Measurements from ENCODE around the gene NFILZ. TPM values are rescaled to one million over a fixed set of nuclear protein-coding genes. Genes with fewer than 3 reads are reported as not detected.

NFILZ gene
- total and polyA plus RNA-seq, 2 of the 8 experiments (the other 6 are each of a cell fraction or from before 2014, with no cell fraction given), result not detected

DNA sequence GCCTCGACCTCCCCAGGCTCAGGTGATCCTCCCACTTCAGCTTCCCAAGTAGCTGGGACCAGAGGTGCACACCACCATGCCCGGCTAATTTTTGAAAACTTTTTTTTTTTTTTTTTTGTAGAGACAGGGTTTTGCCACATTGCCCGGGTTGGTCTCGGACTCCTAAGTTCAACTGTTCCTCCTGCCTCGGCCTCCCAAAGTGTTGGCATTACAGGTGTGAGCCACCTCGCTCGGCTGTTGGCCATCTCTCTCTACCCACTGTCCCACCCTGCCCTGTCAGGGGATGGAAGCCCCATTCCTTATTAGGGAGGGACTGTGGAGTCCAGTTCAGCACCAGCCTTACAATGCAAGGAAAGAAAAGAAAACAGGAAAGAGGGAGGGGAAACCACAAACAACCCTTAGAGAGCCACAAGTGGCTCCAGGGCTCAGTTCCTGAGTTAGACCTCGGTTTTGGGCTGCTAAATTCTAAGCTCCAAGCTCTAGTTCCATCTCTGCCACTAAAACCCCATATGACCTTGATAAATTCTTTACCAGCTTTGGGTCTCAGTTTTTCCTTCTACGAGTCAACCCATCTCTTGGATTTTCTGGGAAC, 36.5 kb downstream of the NFILZ start:
- 64% methylated on average over 9 of the region's 9 CpGs; no CpG with 5 or more reads in 1 of the 2 experiments for WGBS, 2 experiments (ENCODE audit: extremely low coverage in 1 of 2, insufficient coverage in 1 of 2, insufficient read length in 1 of 2, insufficient replicate concordance in 2 of 2, low coverage in 1 of 2, low lambda C conversion rate in 2 of 2, missing lambda C conversion rate in 1 of 2)
- H2BK15ac ChIP-seq (ENCODE audit: low read length), result no peak overlapping the region

More for the DNA sequence above, 36.5 kb downstream of the NFILZ start:
- Histone ChIP-seq H3K9ac (replicated peaks in 1 of 4; ENCODE audit: extremely low read depth in 1 of 4, low read depth in 3 of 4, low read length in 3 of 4) (no peak overlapping the region), H2BK120ac (replicated peaks; ENCODE audit: low read depth, low read length) (no peak overlapping the region), H2AFZ (ENCODE audit: low read length) (no peak overlapping the region), H3K23me2 (ENCODE audit: low read depth, low read length) (peaks cover 6% of the 10 kb centered on the region; the same call in 1 of the 2 replicates), H3K27ac (ENCODE audit: low read depth, low read length) (no peak overlapping the region), H3K4me1 (replicated peaks in 1 of 4; ENCODE audit: control insufficient read depth in 3 of 4, insufficient read depth in 4 of 4, low read length in 3 of 4) (no peaks in the 10 kb centered on the region; a peak in 1 of 7 replicates), H3K4me2 (ENCODE audit: insufficient read depth in 1 of 2, low read depth in 2 of 2, low read length in 2 of 2) (no peak overlapping the region), H3K36me3 (ENCODE audit: control insufficient read depth in 2 of 4, insufficient read depth in 4 of 4, low read length in 3 of 4) (no peaks in the 10 kb centered on the region), H3K18ac (ENCODE audit: extremely low read depth, low read length) (no peak overlapping the region), H3K4ac (replicated peaks; ENCODE audit: insufficient read length, low read depth, low read length) (no peak overlapping the region), H4K5ac (ENCODE audit: insufficient read length, low read depth, low read length) (no peak overlapping the region), H2BK5ac (ENCODE audit: low read depth, low read length) (no peak overlapping the region), H3K79me2 (ENCODE audit: control insufficient read depth in 1 of 2, insufficient read depth in 2 of 2, low read length in 2 of 2) (no peaks in the 10 kb centered on the region), H3K14ac (ENCODE audit: insufficient read length) (no peak overlapping the region), H4K8ac (ENCODE audit: extremely low read depth, insufficient read depth, low read length) (no peak overlapping the region), H2AK5ac (ENCODE audit: low read depth, low read length) (no peak overlapping the region), H3K9me3 (ENCODE audit: insufficient read depth in 2 of 2, low read depth in 1 of 2, low read length in 1 of 2) (peaks cover 0 to 6% of the 10 kb centered on the region in 2 experiments; a peak in 2 of 4 replicates), H3K23ac (ENCODE audit: insufficient read length) (no peak overlapping the region), H2BK20ac (ENCODE audit: low read length) (no peak overlapping the region), H3K56ac (replicated peaks; ENCODE audit: insufficient read length, low read depth, low read length) (no peak overlapping the region), H3K4me3 (ENCODE audit: extremely low read depth in 1 of 4, insufficient read depth in 2 of 4, low read depth in 3 of 4, low read length in 4 of 4) (no peak overlapping the region), H4K20me1 (replicated peaks in 1 of 2; ENCODE audit: control insufficient read depth in 1 of 2, insufficient read depth in 2 of 2, low read length in 2 of 2) (no peaks in the 10 kb centered on the region), H3K79me1 (ENCODE audit: low read depth, low read length) (no peaks in the 10 kb centered on the region), H2BK12ac (ENCODE audit: low read depth, low read length) (no peak overlapping the region), H4K91ac (replicated peaks; ENCODE audit: insufficient read length, low read length) (no peak overlapping the region), H3K27me3 (replicated peaks in 1 of 4; ENCODE audit: control insufficient read depth in 3 of 4, extremely low read depth in 1 of 4, insufficient read depth in 3 of 4, low read length in 3 of 4) (no peaks in the 10 kb centered on the region)
- no peak for FAIRE-seq
- ChIA-PET CTCF (ENCODE audit: partially characterized antibody) (interaction anchor here (0.6 to 1.8 kb wide), 4 partner anchors 12 to 414 kb away, joined by 4 to 5 read pairs (median 4); no protein-coding TSS in a partner anchor), POLR2A (ENCODE audit: partially characterized antibody) (no interaction called here)
- TF ChIP-seq PHF8 (conservative IDR thresholded peaks at IDR 0.05; ENCODE audit: low read depth, low read length) (no peak), BACH1 (IDR thresholded peaks at IDR 0.05; ENCODE audit: low read length) (no peak), NRF1 (IDR thresholded peaks at IDR 0.05; ENCODE audit: low read depth, low read length) (no peak), TAF1 (IDR thresholded peaks at IDR 0.05; ENCODE audit: low read depth, low read length) (no peak)
- TF ChIP-seq, protein P1, sequence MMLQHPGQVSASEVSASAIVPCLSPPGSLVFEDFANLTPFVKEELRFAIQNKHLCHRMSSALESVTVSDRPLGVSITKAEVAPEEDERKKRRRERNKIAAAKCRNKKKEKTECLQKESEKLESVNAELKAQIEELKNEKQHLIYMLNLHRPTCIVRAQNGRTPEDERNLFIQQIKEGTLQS (IDR thresholded peaks at IDR 0.05; ENCODE audit: insufficient read depth, low read depth, low read length), result no peak
- no peak for DNase-seq (ENCODE audit: low read depth in 1 of 2, low spot score in 2 of 2)

Measured in H1 (cell line).